CD8-positive, alpha-beta memory T cell (primary cell): ENCODE data around the gene BEST1. TPM values are rescaled to one million over a fixed set of nuclear protein-coding genes. Genes with fewer than 3 reads are reported as not detected.
A peak's percentile ranks its signal among the peaks of the same experiment; 100 is the strongest.

Source experiments
- CTCF ChIA-PET: fragments of 350-600 bp; sonication (Branson Sonifier 250); formaldehyde crosslinking; loops from one replicate; lab custom pipeline; 2021; ENCODE audit warnings: antibody characterized with exemption; lab: Charles Lee
- POLR2A ChIA-PET: fragments of 350-600 bp; sonication (Branson Sonifier 250); formaldehyde crosslinking; loops from one replicate; lab custom pipeline; 2021; ENCODE audit warnings: antibody characterized with exemption; lab: Charles Lee
- DNase-seq, 5 donors: peaks; one replicate each; pipeline versions ENCODE4 v3.0.0 to v3.0.0-alpha.2; 2020 to 2022; ENCODE audit warnings: mixed read lengths in 1 of 5
- H3K27ac ChIP-seq: one replicate; pipeline ENCODE4 v1.7.0; 2013; ENCODE audit warnings: low read depth, mild to moderate bottlenecking, low read length, moderate library complexity
- H3K27me3 ChIP-seq: 2 replicates; pipeline ENCODE4 v1.7.0; 2013; ENCODE audit warnings: low read length, mild to moderate bottlenecking; ENCODE audit not compliant: insufficient read depth, poor library complexity, severe bottlenecking
- H3K36me3 ChIP-seq: 2 replicates; pipeline ENCODE4 v1.7.0; 2013; ENCODE audit warnings: mild to moderate bottlenecking, low read length, moderate library complexity; ENCODE audit not compliant: insufficient read depth
- H3K4me1 ChIP-seq: 2 replicates; pipeline ENCODE4 v1.7.0; 2013; ENCODE audit warnings: mild to moderate bottlenecking, low read length, moderate library complexity; ENCODE audit not compliant: insufficient read depth
- H3K4me3 ChIP-seq: 2 replicates; pipeline ENCODE4 v1.7.0; 2013; ENCODE audit warnings: mild to moderate bottlenecking, low read length
- H3K9me3 ChIP-seq: 2 replicates; pipeline ENCODE4 v1.7.0; 2013; ENCODE audit warnings: mild to moderate bottlenecking, low read length
- H3K27ac Mint-ChIP-seq, 8 donors: one replicate each; pipeline ENCODE4 v1.8.0; 2020 to 2021; ENCODE audit warnings: mixed read lengths in 8 of 8, mild to moderate bottlenecking in 6 of 8, inconsistent platforms in 3 of 8, moderate library complexity in 3 of 8
- H3K27me3 Mint-ChIP-seq, 2 donors: one replicate each; pipeline ENCODE4 v1.8.0; 2020 to 2021; ENCODE audit warnings: mixed read lengths in 2 of 2, mild to moderate bottlenecking in 1 of 2, moderate library complexity in 1 of 2
- H3K36me3 Mint-ChIP-seq, 3 donors: one replicate each; pipeline ENCODE4 v1.8.0; 2020 to 2021; ENCODE audit warnings: mixed read lengths in 3 of 3, inconsistent platforms in 1 of 3, mild to moderate bottlenecking in 1 of 3
- H3K4me1 Mint-ChIP-seq, 3 donors: one replicate each; pipeline ENCODE4 v1.8.0; 2020 to 2021; ENCODE audit warnings: mixed read lengths in 3 of 3, inconsistent platforms in 1 of 3, mild to moderate bottlenecking in 1 of 3
- H3K4me3 Mint-ChIP-seq, 7 donors: one replicate each; pipeline ENCODE4 v1.8.0; 2020 to 2021; ENCODE audit warnings: mixed read lengths in 7 of 7, mild to moderate bottlenecking in 6 of 7, moderate library complexity in 4 of 7, inconsistent platforms in 2 of 7
- H3K9me3 Mint-ChIP-seq, 5 donors: one replicate each; pipeline ENCODE4 v1.8.0; 2020 to 2022; ENCODE audit warnings: mixed read lengths in 5 of 5, mild to moderate bottlenecking in 3 of 5, moderate library complexity in 2 of 5, inconsistent platforms in 1 of 5
- polyA plus RNA-seq: library from polyadenylated mRNA; unstranded; fragments of 300-500 nt; fragmentation: Illumina TruSeq; gene quantifications from one replicate; pipeline ENCODE4 v1.2.3, GENCODE V29; 2021
- total RNA-seq, 2 experiments: library from RNA; stranded (reverse); gene quantifications; one replicate each; pipeline ENCODE4 v1.2.3, GENCODE V29; 2021

BEST1 gene
- total and polyA plus RNA-seq, 3 experiments from 2014 or later, result 0.09 to 1.5 TPM; not detected in 1

DNA sequence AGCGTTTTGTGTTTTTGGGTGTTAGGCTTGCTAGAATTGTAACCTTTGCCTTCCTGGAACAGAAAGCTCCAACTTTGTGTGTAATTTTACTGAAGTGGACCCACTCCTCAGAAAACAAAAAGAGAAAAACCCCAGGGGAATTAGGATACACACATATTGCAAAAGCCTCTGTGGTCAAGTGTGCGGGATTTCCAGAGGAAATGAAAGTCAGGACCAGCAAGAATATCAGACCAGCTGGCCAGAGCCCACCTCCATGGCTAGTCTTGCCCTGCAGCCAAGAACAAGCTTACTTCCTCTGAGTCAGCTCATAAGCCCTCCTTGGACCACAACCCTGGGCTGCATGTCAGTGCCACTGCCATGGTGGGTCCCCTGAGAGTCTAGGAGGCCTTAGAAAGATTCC is 54.3 kb downstream of the BEST1 start:
- POLR2A ChIA-PET, result interaction anchor here (0.5 kb wide), 1 partner anchor 35 kb away, joined by 8 read pairs; no protein-coding TSS in a partner anchor

GRCh38 chr11:62008193-62008592 is 58.0 kb downstream of the BEST1 start:
- H3K9me3 ChIP-seq, result no peaks in the 10 kb centered on the region
- no peaks in the 10 kb centered on the region for H3K4me1 ChIP-seq
- ChIA-PET POLR2A (no interaction called here), CTCF (interaction anchor here (0.7 kb wide), 1 partner anchor 37 kb away, joined by 3 read pairs; no protein-coding TSS in a partner anchor)
- no peak overlapping the region for H3K27ac Mint-ChIP-seq
- H3K27ac ChIP-seq, result no peak overlapping the region
- H3K36me3 ChIP-seq, result no peaks in the 10 kb centered on the region
- no peak for DNase-seq
- no peaks in the 10 kb centered on the region for H3K36me3 Mint-ChIP-seq
- no peaks in the 10 kb centered on the region for H3K4me1 Mint-ChIP-seq
- H3K27me3 Mint-ChIP-seq, result peaks cover 7 to 20% of the 10 kb centered on the region in 2 donors
- H3K9me3 Mint-ChIP-seq, result peaks cover 0 to 3% (median 0%) of the 10 kb centered on the region in 5 donors
- no peaks in the 10 kb centered on the region for H3K27me3 ChIP-seq
- no peak overlapping the region for H3K4me3 ChIP-seq
- no peak overlapping the region for H3K4me3 Mint-ChIP-seq

More for the DNA sequence above, 54.3 kb downstream of the BEST1 start:
- Mint-ChIP-seq H3K4me1 (no peaks in the 10 kb centered on the region), H3K36me3 (peaks cover 1 to 3% (median 2%) of the 10 kb centered on the region in 3 donors), H3K27me3 (peaks cover 5 to 12% of the 10 kb centered on the region in 2 donors), H3K4me3 (no peak overlapping the region), H3K9me3 (peaks cover 2 to 7% (median 4%) of the 10 kb centered on the region in 5 donors), H3K27ac (peak overlapping the region in 1 of 8 donors; percentile 61)
- DNase-seq, result no peak
- Histone ChIP-seq H3K9me3 (no peaks in the 10 kb centered on the region), H3K27me3 (no peaks in the 10 kb centered on the region), H3K27ac (no peak overlapping the region), H3K4me1 (no peaks in the 10 kb centered on the region), H3K4me3 (no peak overlapping the region), H3K36me3 (no peaks in the 10 kb centered on the region)
- CTCF ChIA-PET, result no interaction called here

- Histone ChIP-seq H3K4me3 (no peak overlapping the region), H3K4me1 (no peaks in the 10 kb centered on the region), H3K9me3 (no peaks in the 10 kb centered on the region), H3K27me3 (no peaks in the 10 kb centered on the region), H3K27ac (no peak overlapping the region), H3K36me3 (no peaks in the 10 kb centered on the region)
- CTCF ChIA-PET, result interaction anchor here (1.7 kb wide), 1 partner anchor 70 kb away, joined by 6 read pairs; no protein-coding TSS in a partner anchor
- H3K9me3 Mint-ChIP-seq, result peaks cover 0 to 3% (median 0%) of the 10 kb centered on the region in 5 donors
- H3K4me3 Mint-ChIP-seq, result no peak overlapping the region
- H3K27me3 Mint-ChIP-seq, result peaks cover 7 to 13% of the 10 kb centered on the region in 2 donors
- no peak for DNase-seq
- no peaks in the 10 kb centered on the region for H3K36me3 Mint-ChIP-seq
- peaks cover 0 to 2% (median 0%) of the 10 kb centered on the region in 3 donors for H3K4me1 Mint-ChIP-seq
- peak overlapping the region in 4 of 8 donors; percentile 5 to 52 (median 22) for H3K27ac Mint-ChIP-seq
- POLR2A ChIA-PET, result no interaction called here
Observed at GRCh38 chr11:62010935-62011528, 60.9 kb downstream of the BEST1 start.

DNA sequence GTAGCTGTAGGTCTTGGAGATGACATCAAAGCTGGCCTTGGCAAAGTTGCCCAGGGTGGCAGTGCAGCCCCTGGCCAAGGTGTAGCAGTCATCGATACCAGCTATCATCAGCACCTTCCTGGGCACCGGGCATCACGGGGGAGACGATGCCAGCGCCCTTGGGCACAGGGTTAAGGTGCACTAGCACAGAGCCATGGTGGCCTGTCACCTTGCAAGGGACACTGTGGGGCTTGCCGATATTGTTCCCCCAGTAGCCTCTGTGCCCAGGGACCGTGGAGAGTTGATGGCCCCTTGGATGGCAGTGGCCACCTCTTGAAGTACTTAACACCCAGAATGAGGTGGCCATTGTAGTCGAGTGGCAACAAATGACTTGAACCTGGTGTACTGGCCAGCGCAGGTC is 61.7 kb downstream of the BEST1 start:
- Mint-ChIP-seq H3K36me3 (no peaks in the 10 kb centered on the region), H3K9me3 (peaks cover 0 to 3% (median 0%) of the 10 kb centered on the region in 5 donors), H3K4me1 (peaks cover 0 to 2% (median 0%) of the 10 kb centered on the region in 3 donors), H3K27me3 (peaks cover 7 to 13% of the 10 kb centered on the region in 2 donors), H3K27ac (peak overlapping the region in 1 of 8 donors; percentile 36), H3K4me3 (no peak overlapping the region)
- H3K9me3 ChIP-seq, result no peaks in the 10 kb centered on the region
- ChIA-PET POLR2A (no interaction called here), CTCF (interaction anchor here (1.7 kb wide), 1 partner anchor 70 kb away, joined by 6 read pairs; no protein-coding TSS in a partner anchor)
- H3K27me3 ChIP-seq, result no peaks in the 10 kb centered on the region
- DNase-seq, result no peak
- no peaks in the 10 kb centered on the region for H3K4me1 ChIP-seq
- no peaks in the 10 kb centered on the region for H3K36me3 ChIP-seq
- H3K27ac ChIP-seq, result no peak overlapping the region
- H3K4me3 ChIP-seq, result no peak overlapping the region

DNA sequence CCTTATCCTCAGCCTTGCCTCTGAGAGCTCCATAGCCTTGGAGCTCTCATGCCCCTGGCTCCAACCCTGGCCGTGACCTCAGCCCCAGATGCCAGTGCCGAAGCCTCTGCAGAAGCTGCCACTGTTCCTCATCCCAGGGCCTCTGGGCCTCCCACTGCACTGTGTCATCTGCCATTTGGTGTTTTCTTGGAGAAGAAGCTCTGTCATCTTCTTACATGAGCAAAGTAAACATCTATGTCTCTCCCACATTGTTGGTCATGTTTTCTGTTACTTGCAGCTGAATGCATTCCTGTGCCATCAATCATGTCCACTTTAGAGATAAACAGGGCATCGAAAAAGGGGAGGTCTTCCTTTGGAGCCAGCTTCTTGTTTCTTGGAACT is 62.3 kb downstream of the BEST1 start:
- Mint-ChIP-seq H3K4me1 (peaks cover 0 to 2% (median 0%) of the 10 kb centered on the region in 3 donors), H3K27ac (peak overlapping the region in 2 of 8 donors; percentile 3 to 36), H3K9me3 (peaks cover 0 to 2% (median 0%) of the 10 kb centered on the region in 5 donors), H3K27me3 (peaks cover 2 to 10% of the 10 kb centered on the region in 2 donors), H3K36me3 (no peaks in the 10 kb centered on the region), H3K4me3 (no peak overlapping the region)
- Histone ChIP-seq H3K27me3 (no peaks in the 10 kb centered on the region), H3K4me3 (no peak overlapping the region), H3K27ac (peak overlapping the region; percentile 47), H3K9me3 (no peaks in the 10 kb centered on the region), H3K4me1 (no peaks in the 10 kb centered on the region), H3K36me3 (no peaks in the 10 kb centered on the region)
- ChIA-PET POLR2A (no interaction called here), CTCF (interaction anchor here (1.7 kb wide), 1 partner anchor 69 kb away, joined by 6 read pairs; no protein-coding TSS in a partner anchor)
- DNase-seq, result no peak

- no peaks in the 10 kb centered on the region for H3K9me3 Mint-ChIP-seq
- no peak overlapping the region for H3K4me3 ChIP-seq
- no peak for DNase-seq
- peak overlapping the region; percentile 47 for H3K27ac ChIP-seq
- H3K27me3 ChIP-seq, result no peaks in the 10 kb centered on the region
- no peaks in the 10 kb centered on the region for H3K9me3 ChIP-seq
- peaks cover 0 to 2% (median 0%) of the 10 kb centered on the region in 3 donors for H3K4me1 Mint-ChIP-seq
- ChIA-PET CTCF (no interaction called here), POLR2A (no interaction called here)
- H3K4me3 Mint-ChIP-seq, result no peak overlapping the region
- H3K27me3 Mint-ChIP-seq, result peaks cover 2 to 7% of the 10 kb centered on the region in 2 donors
- no peaks in the 10 kb centered on the region for H3K36me3 Mint-ChIP-seq
- no peaks in the 10 kb centered on the region for H3K36me3 ChIP-seq
- peak overlapping the region in 2 of 8 donors; percentile 3 to 36 for H3K27ac Mint-ChIP-seq
- no peaks in the 10 kb centered on the region for H3K4me1 ChIP-seq
Observed at GRCh38 chr11:62012832-62013461, 62.8 kb downstream of the BEST1 start.

Other genes with a start within 250 kb of the BEST1 start
- gene MYRF, start 197.7 kb upstream of the BEST1 start, total RNA-seq, result under 1 TPM; 0.70 to 0.93 TPM
- gene MYRF, start 197.7 kb upstream of the BEST1 start, polyA plus RNA-seq, result 0.63 TPM
- 100 to 1,000 TPM; 148 to 152 TPM for gene TMEM258, start 157.8 kb upstream of the BEST1 start, total RNA-seq
- 258 TPM for gene TMEM258, start 157.8 kb upstream of the BEST1 start, polyA plus RNA-seq
- 100 to 1,000 TPM; 112 to 121 TPM for gene FEN1, start 157.4 kb upstream of the BEST1 start, total RNA-seq
- gene FEN1, start 157.4 kb upstream of the BEST1 start, polyA plus RNA-seq, result 15.4 TPM
- gene FADS1, start 133.3 kb upstream of the BEST1 start, total RNA-seq, result 1 to 10 TPM; 6.3 TPM
- gene FADS1, start 133.3 kb upstream of the BEST1 start, polyA plus RNA-seq, result 1.4 TPM
- gene FADS2, start 122.1 kb upstream of the BEST1 start, total RNA-seq, result 1 to 10 TPM; 7.2 to 10.0 TPM
- 0.98 TPM for gene FADS2, start 122.1 kb upstream of the BEST1 start, polyA plus RNA-seq
- gene FADS3, start 58.8 kb upstream of the BEST1 start, total RNA-seq, result 1 to 10 TPM; 5.8 to 7.7 TPM
- gene FADS3, start 58.8 kb upstream of the BEST1 start, polyA plus RNA-seq, result 2.6 TPM
- gene RAB3IL1, start 32.8 kb upstream of the BEST1 start, total RNA-seq, result under 1 TPM; 0.28 to 0.53 TPM
- gene RAB3IL1, start 32.8 kb upstream of the BEST1 start, polyA plus RNA-seq, result not detected
- 100 to 1,000 TPM; 490 to 506 TPM for gene FTH1, start 17.3 kb downstream of the BEST1 start, total RNA-seq
- gene FTH1, start 17.3 kb downstream of the BEST1 start, polyA plus RNA-seq, result 2,741 TPM
- gene INCENP, start 173.7 kb downstream of the BEST1 start, total RNA-seq, result 10 to 100 TPM; 65.5 to 69.5 TPM
- 3.1 TPM for gene INCENP, start 173.7 kb downstream of the BEST1 start, polyA plus RNA-seq
- gene SCGB1D1, start 239.9 kb downstream of the BEST1 start, total RNA-seq, result not detected
- not detected for gene SCGB1D1, start 239.9 kb downstream of the BEST1 start, polyA plus RNA-seq